NCI-H2227 (cell line): ENCODE results near the gene PHKA2.
A peak's percentile ranks its signal among the peaks of the same experiment; 100 is the strongest.

Experiments
- DNase-seq: peaks from one replicate; lab custom pipeline; 2025; ENCODE audit not compliant: unreplicated experiment; lab: John Stamatoyannopoulos, UW

Gene PHKA2

GRCh38 chrX:18891548-18891945 is 92.4 kb downstream of the PHKA2 start:
- no peak for DNase-seq

- DNase-seq = peak; percentile 50
Measured at GRCh38 chrX:18890724-18891547, 93.0 kb downstream of the PHKA2 start.

GRCh38 chrX:18890049-18890381 is 93.9 kb downstream of the PHKA2 start:
- no peak for DNase-seq

- DNase-seq = no peak
Measured at GRCh38 chrX:18889346-18890048, 94.4 kb downstream of the PHKA2 start.

- DNase-seq = no peak
Measured at GRCh38 chrX:18888281-18888680, 95.6 kb downstream of the PHKA2 start.

- no peak for DNase-seq
Measured at GRCh38 chrX:18887825-18888212, 96.1 kb downstream of the PHKA2 start.

- DNase-seq = no peak
Measured at GRCh38 chrX:18887177-18887824, 96.6 kb downstream of the PHKA2 start.

GRCh38 chrX:18886344-18887161 is 97.4 kb downstream of the PHKA2 start:
- DNase-seq = no peak

GRCh38 chrX:18886005-18886343 is 97.9 kb downstream of the PHKA2 start:
- DNase-seq = no peak

GRCh38 chrX:18885328-18886004 is 98.4 kb downstream of the PHKA2 start:
- DNase-seq = no peak

- no peak for DNase-seq
Measured at GRCh38 chrX:18884916-18885315, 99.0 kb downstream of the PHKA2 start.

- DNase-seq = no peak
Measured at GRCh38 chrX:18883961-18884765, 99.8 kb downstream of the PHKA2 start.

GRCh38 chrX:18883234-18883960 is 100.5 kb downstream of the PHKA2 start:
- DNase-seq = no peak

- DNase-seq = no peak
Measured at GRCh38 chrX:18879144-18879543, 104.8 kb downstream of the PHKA2 start.

- DNase-seq = no peak
Measured at GRCh38 chrX:18877469-18877868, 106.4 kb downstream of the PHKA2 start.

GRCh38 chrX:18875256-18875878 is 108.5 kb downstream of the PHKA2 start:
- peak; percentile 20 for DNase-seq

- DNase-seq = no peak
Measured at GRCh38 chrX:18874560-18875255, 109.2 kb downstream of the PHKA2 start.

GRCh38 chrX:18873836-18874235 is 110.1 kb downstream of the PHKA2 start:
- DNase-seq = no peak
